ENCODE measurements around the gene TCAIM. TPM values are rescaled to one million over a fixed set of nuclear protein-coding genes. Genes with fewer than 3 reads are reported as not detected.

The TCAIM gene
- polyA plus RNA-seq, 1 donor (not counting 4 experiments of a cell fraction or from before 2014, with no cell fraction given): 28.0 TPM

GRCh38 chr3:44375450-44375849, 36.9 kb downstream of the TCAIM start:
- H3K9me1 ChIP-seq (ENCODE audit: control insufficient read depth, extremely low read depth, insufficient read depth, low read length): no peaks in the 10 kb centered on the region
- H2AFZ ChIP-seq (ENCODE audit: control insufficient read depth, low read length): no peak overlapping the region
- no peak overlapping the region for H3K27ac ChIP-seq (ENCODE audit: control insufficient read depth, insufficient read depth, low read length)
- dilution Hi-C loops (cut with MboI; ENCODE audit: extremely low pct_ligation_motif_present, low sequenced_read_pairs): no loop called here
- peaks cover 0 to 4% of the 10 kb centered on the region in 2 experiments for H3K36me3 ChIP-seq (ENCODE audit: control insufficient read depth in 2 of 2, extremely low read depth in 1 of 2, insufficient read depth in 2 of 2, low read length in 2 of 2)
- FAIRE-seq: no peak
- no peak overlapping the region for H3K9ac ChIP-seq (ENCODE audit: control insufficient read depth, extremely low read depth, insufficient read depth, low read length)
- no peak for TF ChIP-seq EZH2 (IDR thresholded peaks at IDR 0.05; ENCODE audit: low read length)
- H3K4me1 ChIP-seq (ENCODE audit: control insufficient read depth, extremely low read depth, insufficient read depth, low read length): no peaks in the 10 kb centered on the region
- H3K27me3 ChIP-seq (ENCODE audit: control insufficient read depth, extremely low read depth, insufficient read depth, low read length): no peaks in the 10 kb centered on the region
- H3K4me2 ChIP-seq (ENCODE audit: control insufficient read depth, extremely low read depth, insufficient read depth, low read depth, low read length): no peak overlapping the region
- no peaks in the 10 kb centered on the region for H3K79me2 ChIP-seq (ENCODE audit: control insufficient read depth, insufficient read depth, low read length)
- H4K20me1 ChIP-seq (ENCODE audit: control insufficient read depth, extremely low read depth, insufficient read depth, low read length): no peaks in the 10 kb centered on the region
- no peak for DNase-seq (ENCODE audit: low read depth, low spot score)
- H3K4me3 ChIP-seq (ENCODE audit: control insufficient read depth in 2 of 3, extremely low read depth in 1 of 3, insufficient read depth in 2 of 3, low read depth in 1 of 3, low read length in 3 of 3): no peak overlapping the region
- H3K9me3 ChIP-seq (ENCODE audit: control insufficient read depth, low read depth, low read length): no peaks in the 10 kb centered on the region

- no peak overlapping the region for H3K9ac ChIP-seq (ENCODE audit: control insufficient read depth, extremely low read depth, insufficient read depth, low read length)
- no peak overlapping the region for H2AFZ ChIP-seq (ENCODE audit: control insufficient read depth, low read length)
- no peaks in the 10 kb centered on the region for H3K4me1 ChIP-seq (ENCODE audit: control insufficient read depth, extremely low read depth, insufficient read depth, low read length)
- H4K20me1 ChIP-seq (ENCODE audit: control insufficient read depth, extremely low read depth, insufficient read depth, low read length): no peaks in the 10 kb centered on the region
- no peaks in the 10 kb centered on the region for H3K9me3 ChIP-seq (ENCODE audit: control insufficient read depth, low read depth, low read length)
- no peaks in the 10 kb centered on the region for H3K27me3 ChIP-seq (ENCODE audit: control insufficient read depth, extremely low read depth, insufficient read depth, low read length)
- FAIRE-seq (no peak), DNase-seq (ENCODE audit: low read depth, low spot score) (no peak)
- no peaks in the 10 kb centered on the region for H3K79me2 ChIP-seq (ENCODE audit: control insufficient read depth, insufficient read depth, low read length)
- no peak overlapping the region for H3K4me3 ChIP-seq (ENCODE audit: control insufficient read depth in 2 of 3, extremely low read depth in 1 of 3, insufficient read depth in 2 of 3, low read depth in 1 of 3, low read length in 3 of 3)
- TF ChIP-seq EZH2 (IDR thresholded peaks at IDR 0.05; ENCODE audit: low read length): no peak
- TF ChIP-seq CTCF (optimal IDR thresholded peaks at IDR 0.05 in 1 of 3, IDR thresholded peaks at IDR 0.05 in 1 of 3, conservative IDR thresholded peaks at IDR 0.05 in 1 of 3; ENCODE audit: extremely low read depth in 1 of 3, insufficient read depth in 2 of 3, low read length in 3 of 3): no peak
- dilution Hi-C loops (cut with MboI; ENCODE audit: extremely low pct_ligation_motif_present, low sequenced_read_pairs): no loop called here
- H3K4me2 ChIP-seq (ENCODE audit: control insufficient read depth, extremely low read depth, insufficient read depth, low read depth, low read length): no peak overlapping the region
- H3K36me3 ChIP-seq (ENCODE audit: control insufficient read depth in 2 of 2, extremely low read depth in 1 of 2, insufficient read depth in 2 of 2, low read length in 2 of 2): peaks cover 0 to 2% of the 10 kb centered on the region in 2 experiments
- H3K9me1 ChIP-seq (ENCODE audit: control insufficient read depth, extremely low read depth, insufficient read depth, low read length): no peaks in the 10 kb centered on the region
- H3K27ac ChIP-seq (ENCODE audit: control insufficient read depth, insufficient read depth, low read length): no peak overlapping the region
Measured at GRCh38 chr3:44387404-44387803, 48.8 kb downstream of the TCAIM start.

GRCh38 chr3:44392489-44392888, 53.9 kb downstream of the TCAIM start:
- H3K4me2 ChIP-seq (ENCODE audit: control insufficient read depth, extremely low read depth, insufficient read depth, low read depth, low read length): no peak overlapping the region
- H3K9ac ChIP-seq (ENCODE audit: control insufficient read depth, extremely low read depth, insufficient read depth, low read length): no peak overlapping the region
- H3K27me3 ChIP-seq (ENCODE audit: control insufficient read depth, extremely low read depth, insufficient read depth, low read length): no peaks in the 10 kb centered on the region
- H4K20me1 ChIP-seq (ENCODE audit: control insufficient read depth, extremely low read depth, insufficient read depth, low read length): no peaks in the 10 kb centered on the region
- dilution Hi-C loops (cut with MboI; ENCODE audit: extremely low pct_ligation_motif_present, low sequenced_read_pairs): no loop called here
- H3K9me3 ChIP-seq (ENCODE audit: control insufficient read depth, low read depth, low read length): no peaks in the 10 kb centered on the region
- H3K27ac ChIP-seq (ENCODE audit: control insufficient read depth, insufficient read depth, low read length): no peak overlapping the region
- no peak overlapping the region for H2AFZ ChIP-seq (ENCODE audit: control insufficient read depth, low read length)
- FAIRE-seq (no peak), DNase-seq (ENCODE audit: low read depth, low spot score) (no peak)
- H3K4me3 ChIP-seq (ENCODE audit: control insufficient read depth in 2 of 3, extremely low read depth in 1 of 3, insufficient read depth in 2 of 3, low read depth in 1 of 3, low read length in 3 of 3): no peak overlapping the region
- no peaks in the 10 kb centered on the region for H3K36me3 ChIP-seq (ENCODE audit: control insufficient read depth in 2 of 2, extremely low read depth in 1 of 2, insufficient read depth in 2 of 2, low read length in 2 of 2)
- H3K9me1 ChIP-seq (ENCODE audit: control insufficient read depth, extremely low read depth, insufficient read depth, low read length): no peaks in the 10 kb centered on the region
- no peaks in the 10 kb centered on the region for H3K4me1 ChIP-seq (ENCODE audit: control insufficient read depth, extremely low read depth, insufficient read depth, low read length)
- no peaks in the 10 kb centered on the region for H3K79me2 ChIP-seq (ENCODE audit: control insufficient read depth, insufficient read depth, low read length)
- no peak for TF ChIP-seq CTCF (optimal IDR thresholded peaks at IDR 0.05 in 1 of 3, IDR thresholded peaks at IDR 0.05 in 1 of 3, conservative IDR thresholded peaks at IDR 0.05 in 1 of 3; ENCODE audit: extremely low read depth in 1 of 3, insufficient read depth in 2 of 3, low read length in 3 of 3)
- no peak for TF ChIP-seq EZH2 (IDR thresholded peaks at IDR 0.05; ENCODE audit: low read length)
